ENCODE measurements around the gene CHEK2. TPM values are rescaled to one million over a fixed set of nuclear protein-coding genes. Genes with fewer than 3 reads are reported as not detected.

Gene CHEK2
- total RNA-seq, 2 donors from 2014 or later: 9.0 to 16.0 TPM

- intact Hi-C loops (cut with DNase I, micrococcal nuclease): no loop called here
- no peak for DNase-seq
- ATAC-seq: no peak
Measured at GRCh38 chr22:28648792-28649191, 92.8 kb downstream of the CHEK2 start.

GRCh38 chr22:28647216-28647615, 94.4 kb downstream of the CHEK2 start:
- no peak for DNase-seq
- ATAC-seq: no peak
- intact Hi-C loops (cut with DNase I, micrococcal nuclease): no loop called here

DNA sequence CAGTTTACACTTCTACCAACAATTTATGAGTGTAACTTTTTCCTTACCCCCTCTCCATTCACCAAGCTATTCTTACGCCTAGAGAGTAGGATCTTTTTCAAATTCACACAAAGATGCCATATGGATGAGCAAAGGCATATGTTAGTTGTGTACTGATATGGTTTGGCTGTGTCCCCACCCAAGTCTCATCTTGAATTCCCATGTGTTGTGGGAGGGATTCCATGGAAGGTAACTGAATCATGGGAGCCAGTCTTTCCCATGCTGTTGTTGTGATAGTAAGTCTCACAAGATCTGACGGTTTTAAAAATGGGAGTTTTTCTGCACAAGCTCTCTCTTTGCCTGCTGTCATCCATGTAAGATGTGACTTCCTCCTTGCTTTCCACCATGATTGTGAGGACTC, 102.3 kb downstream of the CHEK2 start:
- no peak for ATAC-seq
- DNase-seq: no peak
- intact Hi-C loops (cut with DNase I, micrococcal nuclease): no loop called here

Other genes starting within 250 kb of the CHEK2 start
- gene TTC28, start 62.0 kb downstream of the CHEK2 start, total RNA-seq: 10 to 100 TPM in 1 of 2 donors, 1 to 10 TPM in 1; 8.8 to 12.0 TPM
- gene HSCB, start 219 bp upstream of the CHEK2 start, total RNA-seq: 10 to 100 TPM; 10.9 to 12.8 TPM
- 10 to 100 TPM; 15.2 to 17.0 TPM for gene CCDC117, start 30.9 kb upstream of the CHEK2 start, total RNA-seq
- 100 to 1,000 TPM; 206 to 255 TPM for gene XBP1, start 58.7 kb upstream of the CHEK2 start, total RNA-seq
- 1 to 10 TPM; 6.2 to 7.0 TPM for gene ZNRF3, start 141.8 kb upstream of the CHEK2 start, total RNA-seq

All from left colon (tissue), 2 donors.